Keratinocyte (primary cell): ENCODE measurements around the gene EMX2. TPM values are rescaled to one million over a fixed set of nuclear protein-coding genes. Genes with fewer than 3 reads are reported as not detected.

Experiments used
- DNase-seq: peaks from one replicate; pipeline ENCODE4 v3.0.0-alpha.2; 2011; ENCODE audit warnings: low read depth, missing footprints, low spot score
- FAIRE-seq: peaks from 2 replicates; lab custom pipeline; 2011; peaks lifted over from hg19 to GRCh38; lab: Jason Lieb, UNC
- H2AFZ ChIP-seq: 2 replicates; pipeline ENCODE4 v1.6.0; 2012; ENCODE audit warnings: low read length, control low read depth, inconsistent platforms; ENCODE audit not compliant: control insufficient read depth
- H3K27ac ChIP-seq: 2 replicates; pipeline ENCODE4 v1.5.1; 2011; ENCODE audit warnings: low read length; ENCODE audit not compliant: control insufficient read depth, insufficient read depth
- H3K27me3 ChIP-seq: 3 replicates; pipeline ENCODE4 v1.6.0; 2011; ENCODE audit warnings: low read length; ENCODE audit not compliant: control insufficient read depth, insufficient read depth; ENCODE audit errors: extremely low read depth
- H3K36me3 ChIP-seq, 2 experiments: 2 replicates in 1 of 2; 3 replicates in 1 of 2; pipeline ENCODE4 v1.5.1; 2011; ENCODE audit warnings: low read length in 2 of 2, mild to moderate bottlenecking in 1 of 2; ENCODE audit not compliant: control insufficient read depth in 2 of 2, insufficient read depth in 2 of 2; ENCODE audit errors: extremely low read depth in 1 of 2
- H3K4me1 ChIP-seq: 3 replicates; pipeline ENCODE4 v1.5.1; 2011; ENCODE audit warnings: low read length; ENCODE audit not compliant: control insufficient read depth, insufficient read depth; ENCODE audit errors: extremely low read depth
- H3K4me2 ChIP-seq: 3 replicates; pipeline ENCODE4 v1.6.0; 2011; ENCODE audit warnings: low read depth, low read length; ENCODE audit not compliant: control insufficient read depth, insufficient read depth; ENCODE audit errors: extremely low read depth
- H3K4me3 ChIP-seq, 3 experiments: fragments of 200-600 bp in 1 of 3; sonication (generic) in 1 of 3; 2 replicates in 2 of 3; 3 replicates in 1 of 3; pipeline ENCODE4 v1.5.1; 2011 to 2016; ENCODE audit warnings: low read length in 3 of 3, mild to moderate bottlenecking in 3 of 3, control low read depth in 2 of 3, inconsistent platforms in 1 of 3, low read depth in 1 of 3, mixed read lengths in 1 of 3, mixed run types in 1 of 3, moderate library complexity in 1 of 3; ENCODE audit not compliant: control insufficient read depth in 2 of 3, insufficient read depth in 2 of 3; ENCODE audit errors: extremely low read depth in 1 of 3
- H3K79me2 ChIP-seq: 2 replicates; pipeline ENCODE4 v1.6.0; 2012; ENCODE audit warnings: low read length; ENCODE audit not compliant: control insufficient read depth, insufficient read depth
- H3K9ac ChIP-seq: 3 replicates; pipeline ENCODE4 v1.6.0; 2011; ENCODE audit warnings: low read length; ENCODE audit not compliant: control insufficient read depth, insufficient read depth; ENCODE audit errors: extremely low read depth
- H3K9me1 ChIP-seq: 3 replicates; pipeline ENCODE4 v1.6.0; 2011; ENCODE audit warnings: low read length; ENCODE audit not compliant: control insufficient read depth, insufficient read depth; ENCODE audit errors: extremely low read depth
- H3K9me3 ChIP-seq: 2 replicates; pipeline ENCODE4 v1.5.1; 2012; ENCODE audit warnings: low read depth, low read length; ENCODE audit not compliant: control insufficient read depth
- H4K20me1 ChIP-seq: 3 replicates; pipeline ENCODE4 v1.6.0; 2011; ENCODE audit warnings: low read length; ENCODE audit not compliant: control insufficient read depth, insufficient read depth; ENCODE audit errors: extremely low read depth
- EZH2 ChIP-seq: IDR thresholded peaks from one replicate; pipeline ENCODE4 v1.6.1; 2012; ENCODE audit warnings: inconsistent platforms, mild to moderate bottlenecking, low read length, moderate library complexity
- dilution Hi-C: fragments of 300-500 bp; cut with MboI; formaldehyde crosslinking; loops from one replicate; pipeline ENCODE4 v1.7.0; 2020; ENCODE audit warnings: low sequenced_read_pairs; ENCODE audit not compliant: extremely low pct_ligation_motif_present
- polyA plus RNA-seq, 5 experiments: library from polyadenylated mRNA; depleted of rRNA in 3 of 5; stranded (reverse) in 3 of 5; stranded (forward) in 1 of 5; unstranded in 1 of 5; fragments of >200 nt; gene quantifications; 1 replicate in 1 of 5; 2 replicates in 3 of 5; 3 replicates in 1 of 5; pipeline versions ENCODE4 v1.2.1 to v1.2.3, GENCODE V29; 2011 to 2012; ENCODE audit warnings: missing spikeins in 2 of 5, low read depth in 1 of 5, low replicate concordance in 1 of 5
- TF ChIP-seq, protein P1 (sequence below), 3 experiments: IDR thresholded peaks in 1 of 3; conservative IDR thresholded peaks in 1 of 3; optimal IDR thresholded peaks in 1 of 3; 2 replicates in 2 of 3; 3 replicates in 1 of 3; pipeline versions ENCODE3 to v1.5.1; 2011; ENCODE audit warnings: low read length in 3 of 3, mild to moderate bottlenecking in 3 of 3, moderate library complexity in 2 of 3, control low read depth in 1 of 3, inconsistent platforms in 1 of 3; ENCODE audit not compliant: insufficient read depth in 2 of 3; ENCODE audit errors: extremely low read depth in 1 of 3

EMX2 gene
- polyA plus RNA-seq, 1 donor (not counting 4 experiments of a cell fraction or from before 2014, with no cell fraction given) = 2.8 TPM

DNA sequence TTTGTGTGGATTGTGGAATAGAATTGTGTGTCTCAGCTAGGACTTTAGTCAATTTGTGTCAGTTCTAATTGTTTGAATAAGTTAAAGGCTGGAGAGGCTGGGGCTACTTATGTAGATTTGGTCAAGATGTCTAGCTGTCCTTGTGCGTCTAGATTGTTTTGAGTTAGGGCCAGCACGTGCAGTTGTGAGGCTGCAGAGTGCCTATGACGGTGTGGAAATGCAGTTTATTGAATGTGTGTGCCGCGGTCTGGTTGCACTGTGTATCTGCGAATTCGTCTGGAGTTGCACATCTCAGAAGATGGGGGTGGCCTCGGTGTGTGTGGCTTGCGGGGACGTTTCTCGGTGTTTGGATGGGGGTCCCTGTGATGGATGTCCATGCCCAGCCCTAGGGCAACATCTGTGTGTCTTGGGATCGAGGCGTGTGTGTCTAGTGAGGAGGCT is 10.2 kb downstream of the EMX2 start:
- DNase-seq = no peak
- dilution Hi-C loops = no loop called here
- TF ChIP-seq, protein P1, sequence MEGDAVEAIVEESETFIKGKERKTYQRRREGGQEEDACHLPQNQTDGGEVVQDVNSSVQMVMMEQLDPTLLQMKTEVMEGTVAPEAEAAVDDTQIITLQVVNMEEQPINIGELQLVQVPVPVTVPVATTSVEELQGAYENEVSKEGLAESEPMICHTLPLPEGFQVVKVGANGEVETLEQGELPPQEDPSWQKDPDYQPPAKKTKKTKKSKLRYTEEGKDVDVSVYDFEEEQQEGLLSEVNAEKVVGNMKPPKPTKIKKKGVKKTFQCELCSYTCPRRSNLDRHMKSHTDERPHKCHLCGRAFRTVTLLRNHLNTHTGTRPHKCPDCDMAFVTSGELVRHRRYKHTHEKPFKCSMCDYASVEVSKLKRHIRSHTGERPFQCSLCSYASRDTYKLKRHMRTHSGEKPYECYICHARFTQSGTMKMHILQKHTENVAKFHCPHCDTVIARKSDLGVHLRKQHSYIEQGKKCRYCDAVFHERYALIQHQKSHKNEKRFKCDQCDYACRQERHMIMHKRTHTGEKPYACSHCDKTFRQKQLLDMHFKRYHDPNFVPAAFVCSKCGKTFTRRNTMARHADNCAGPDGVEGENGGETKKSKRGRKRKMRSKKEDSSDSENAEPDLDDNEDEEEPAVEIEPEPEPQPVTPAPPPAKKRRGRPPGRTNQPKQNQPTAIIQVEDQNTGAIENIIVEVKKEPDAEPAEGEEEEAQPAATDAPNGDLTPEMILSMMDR (optimal IDR thresholded peaks at IDR 0.05 in 1 of 3, IDR thresholded peaks at IDR 0.05 in 1 of 3, conservative IDR thresholded peaks at IDR 0.05 in 1 of 3; ENCODE audit: extremely low read depth in 1 of 3, insufficient read depth in 2 of 3, low read length in 3 of 3) = no peak
- TF ChIP-seq EZH2 = peak; percentile 66
- Histone ChIP-seq H3K9me1 (no peaks in the 10 kb centered on the region), H3K27ac (no peak overlapping the region), H2AFZ (no peak overlapping the region), H3K9me3 (no peaks in the 10 kb centered on the region), H3K9ac (no peak overlapping the region), H3K27me3 (peaks cover 47% of the 10 kb centered on the region), H3K79me2 (no peaks in the 10 kb centered on the region), H3K4me3 (peak overlapping the region in 1 of 3 experiments; percentile 49), H3K4me1 (peaks cover 7% of the 10 kb centered on the region), H3K4me2 (peak overlapping the region; percentile 64), H3K36me3 (no peaks in the 10 kb centered on the region), H4K20me1 (no peaks in the 10 kb centered on the region)
- FAIRE-seq = no peak

DNA sequence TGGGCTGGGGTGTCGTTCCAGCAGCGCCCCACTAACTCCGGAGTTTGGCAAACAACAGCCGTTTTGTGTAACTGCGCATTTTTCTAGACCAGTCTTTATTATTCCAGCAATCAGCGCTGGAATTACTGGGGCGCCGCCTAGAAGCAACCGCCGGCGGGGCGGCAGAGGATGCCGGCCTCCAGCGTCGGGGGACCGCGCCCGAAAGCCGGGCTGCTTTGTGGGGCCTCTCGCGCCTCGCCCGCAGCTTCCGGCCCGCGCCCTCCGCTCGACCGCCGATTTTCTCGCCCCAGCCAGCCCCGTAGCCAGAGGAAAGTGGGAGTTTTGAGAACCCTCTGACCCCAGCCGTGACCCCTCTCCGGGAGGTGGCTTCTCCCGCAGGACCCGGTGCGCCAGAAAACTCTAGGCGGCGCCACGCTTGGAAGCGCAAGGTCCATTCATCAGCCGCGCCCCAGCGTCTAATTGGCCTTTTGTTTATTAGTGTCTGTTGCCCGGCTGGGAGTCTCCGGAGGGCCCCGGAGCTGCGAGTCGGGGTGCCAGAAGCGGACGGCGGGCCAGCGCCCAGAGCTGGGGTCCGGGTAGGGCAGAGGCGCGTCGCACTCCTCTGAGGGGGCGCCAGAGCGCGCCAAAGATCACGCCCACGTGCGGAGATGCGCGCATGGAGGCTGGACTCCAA is 10.7 kb downstream of the EMX2 start:
- H3K27ac ChIP-seq = no peak overlapping the region
- H3K79me2 ChIP-seq = no peaks in the 10 kb centered on the region
- TF ChIP-seq, protein P1 (optimal IDR thresholded peaks at IDR 0.05 in 1 of 3, IDR thresholded peaks at IDR 0.05 in 1 of 3, conservative IDR thresholded peaks at IDR 0.05 in 1 of 3; ENCODE audit: extremely low read depth in 1 of 3, insufficient read depth in 2 of 3, low read length in 3 of 3) = peak; percentile 11 to 40 (median 34)
- no peak for TF ChIP-seq EZH2
- peak overlapping the region; percentile 64 for H3K4me2 ChIP-seq
- peak overlapping the region; percentile 33 for H2AFZ ChIP-seq
- peaks cover 47% of the 10 kb centered on the region for H3K27me3 ChIP-seq
- dilution Hi-C loops = no loop called here
- no peak overlapping the region for H3K9ac ChIP-seq
- no peaks in the 10 kb centered on the region for H4K20me1 ChIP-seq
- FAIRE-seq (no peak), DNase-seq (no peak)
- H3K4me1 ChIP-seq = peaks cover 7% of the 10 kb centered on the region
- no peaks in the 10 kb centered on the region for H3K9me3 ChIP-seq
- H3K4me3 ChIP-seq = peak overlapping the region in 2 of 3 experiments; percentile 49
- H3K9me1 ChIP-seq = no peaks in the 10 kb centered on the region
- no peaks in the 10 kb centered on the region for H3K36me3 ChIP-seq
